HG03571 (cell line): ENCODE data around the gene GSDME.
A peak's percentile ranks its signal among the peaks of the same experiment; 100 is the strongest.

ENCODE experiments used
- ATAC-seq: cut with Tn5 transposase; IDR thresholded peaks from one replicate; pipeline ENCODE4 v1.9.1; 2021; ENCODE audit not compliant: unreplicated experiment

Gene GSDME

GRCh38 chr7:24773646-24774045 lies 16.4 kb upstream of the GSDME start:
- no peak for ATAC-seq

GRCh38 chr7:24769851-24770250 lies 12.6 kb upstream of the GSDME start:
- ATAC-seq = no peak

DNA sequence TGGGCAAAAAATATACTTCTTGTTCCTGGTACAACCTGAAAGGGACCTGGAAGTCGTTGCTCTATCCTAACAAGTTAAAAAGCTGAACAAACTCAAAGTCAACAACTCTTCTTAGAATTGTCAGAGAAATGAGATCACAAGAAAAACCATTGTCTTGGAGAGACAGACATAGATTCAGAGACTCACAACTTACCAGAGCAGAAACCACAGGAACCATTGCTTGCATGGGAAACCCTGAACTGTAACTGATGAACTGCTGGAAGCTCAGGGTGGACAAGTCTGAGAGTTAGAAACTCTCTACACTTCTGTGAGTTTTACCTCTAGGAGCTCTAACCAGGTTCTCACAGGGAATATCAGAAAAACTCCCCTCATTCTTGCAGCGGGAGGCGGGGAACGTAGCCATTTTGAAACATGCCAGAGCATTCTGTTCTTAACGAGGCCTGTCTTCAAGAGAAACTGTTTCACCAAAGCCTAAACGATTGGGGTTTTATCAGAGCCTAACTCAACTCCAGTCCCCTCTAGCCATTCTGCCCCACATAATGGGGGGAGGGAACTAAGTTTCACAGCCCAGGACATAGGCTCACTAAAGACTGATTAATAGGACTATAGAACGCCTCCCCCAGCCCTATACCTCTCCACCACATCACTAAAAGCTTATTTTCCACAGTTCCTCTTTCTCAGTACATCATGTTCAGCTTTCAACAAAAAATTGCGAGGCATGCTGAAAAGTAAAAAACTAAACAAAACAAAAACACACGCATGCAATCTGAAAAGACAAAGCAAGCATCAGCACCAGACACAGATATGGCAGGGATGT lies 12.0 kb upstream of the GSDME start:
- no peak for ATAC-seq

DNA sequence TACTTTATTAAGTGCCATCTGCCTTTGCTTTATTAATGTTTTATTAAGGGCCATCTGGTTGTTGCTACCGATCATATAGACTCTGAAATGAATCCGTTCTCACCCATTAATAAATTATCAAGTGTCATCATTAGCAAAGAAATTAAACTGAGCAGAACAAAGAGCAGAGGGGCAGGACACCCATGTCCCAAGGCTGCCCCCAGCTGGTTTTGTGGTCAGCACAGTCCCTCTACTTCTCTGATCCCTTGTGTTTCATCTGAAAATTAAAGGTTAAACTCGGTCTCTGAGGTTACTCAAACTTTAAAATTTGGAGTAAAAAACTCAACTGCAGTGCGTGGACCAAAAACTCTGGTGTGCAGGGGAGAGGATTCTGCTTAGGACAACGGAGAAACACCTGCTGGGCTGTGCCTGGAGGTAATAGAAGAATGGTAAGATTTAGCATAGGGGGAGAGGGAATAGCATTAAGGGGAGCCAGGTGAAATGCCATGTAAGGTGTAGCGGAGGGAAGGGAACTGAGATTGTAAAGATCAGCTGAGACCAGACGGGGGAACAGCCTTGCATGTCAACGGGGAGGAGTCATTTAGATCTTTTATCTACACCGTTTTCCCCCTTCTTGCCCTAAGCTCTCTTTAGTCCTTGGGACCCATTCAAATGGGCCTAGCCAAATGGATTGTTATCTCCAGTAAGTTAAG lies 10.8 kb upstream of the GSDME start:
- no peak for ATAC-seq

DNA sequence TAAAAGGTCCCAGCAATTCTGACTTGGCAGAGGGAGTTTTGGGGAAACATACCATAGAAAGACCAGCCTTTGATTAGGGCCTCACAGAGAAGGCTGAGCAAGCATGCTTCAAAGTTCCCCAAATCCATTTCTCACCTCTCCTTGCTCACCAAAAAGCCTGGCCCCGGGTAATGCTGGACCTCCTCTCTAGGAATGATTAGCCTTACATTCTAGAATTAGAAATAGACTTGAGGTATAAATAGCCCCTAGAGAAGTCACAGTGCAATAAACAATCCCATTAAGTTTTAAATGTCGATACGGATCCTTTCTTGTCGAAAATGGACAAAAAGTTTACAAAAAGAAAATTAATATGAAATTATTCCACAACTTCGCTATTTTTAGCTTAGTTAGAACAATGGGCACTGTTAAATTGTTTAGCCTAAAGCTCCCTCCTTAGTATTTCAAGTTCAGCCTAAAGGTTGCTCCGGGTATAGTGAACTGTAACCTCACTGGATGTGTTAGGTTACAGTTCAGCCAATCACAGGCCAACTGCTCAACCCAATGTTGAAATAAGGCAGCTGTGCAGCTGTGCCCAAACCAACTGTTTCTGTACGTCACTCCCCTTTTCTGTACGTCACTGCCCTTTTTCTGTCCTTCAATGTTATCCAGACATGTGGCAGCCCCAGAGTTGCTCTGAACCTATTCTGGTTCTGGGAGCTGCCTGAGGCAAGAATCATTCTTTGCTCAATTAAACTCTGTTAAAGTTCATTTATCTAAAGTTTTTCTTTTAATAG lies 7.9 kb upstream of the GSDME start:
- no peak for ATAC-seq

GRCh38 chr7:24764011-24764410 lies 6.7 kb upstream of the GSDME start:
- no peak for ATAC-seq

GRCh38 chr7:24763303-24763901 lies 6.1 kb upstream of the GSDME start:
- no peak for ATAC-seq

DNA sequence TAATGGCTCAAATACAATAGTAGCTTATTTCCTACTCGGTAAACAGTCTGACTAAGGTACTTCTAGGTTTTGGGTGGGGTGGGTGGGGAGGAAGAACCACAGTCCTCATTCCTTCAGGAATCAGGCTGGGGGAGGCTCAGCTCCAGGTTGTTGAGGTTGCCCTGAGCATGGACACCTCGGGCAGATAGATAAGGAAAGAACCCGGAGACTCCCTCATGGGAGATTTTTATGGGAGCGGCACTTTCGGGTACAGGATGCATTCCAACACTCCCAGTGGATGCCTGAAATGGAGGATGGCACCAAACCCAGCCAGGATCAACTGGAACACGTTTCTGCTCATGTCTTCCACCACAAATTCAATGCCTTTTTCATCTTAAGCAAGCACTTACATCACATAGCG lies 5.5 kb upstream of the GSDME start:
- ATAC-seq = no peak

- ATAC-seq = no peak
Measured at GRCh38 chr7:24760968-24761367, 3.7 kb upstream of the GSDME start.

DNA sequence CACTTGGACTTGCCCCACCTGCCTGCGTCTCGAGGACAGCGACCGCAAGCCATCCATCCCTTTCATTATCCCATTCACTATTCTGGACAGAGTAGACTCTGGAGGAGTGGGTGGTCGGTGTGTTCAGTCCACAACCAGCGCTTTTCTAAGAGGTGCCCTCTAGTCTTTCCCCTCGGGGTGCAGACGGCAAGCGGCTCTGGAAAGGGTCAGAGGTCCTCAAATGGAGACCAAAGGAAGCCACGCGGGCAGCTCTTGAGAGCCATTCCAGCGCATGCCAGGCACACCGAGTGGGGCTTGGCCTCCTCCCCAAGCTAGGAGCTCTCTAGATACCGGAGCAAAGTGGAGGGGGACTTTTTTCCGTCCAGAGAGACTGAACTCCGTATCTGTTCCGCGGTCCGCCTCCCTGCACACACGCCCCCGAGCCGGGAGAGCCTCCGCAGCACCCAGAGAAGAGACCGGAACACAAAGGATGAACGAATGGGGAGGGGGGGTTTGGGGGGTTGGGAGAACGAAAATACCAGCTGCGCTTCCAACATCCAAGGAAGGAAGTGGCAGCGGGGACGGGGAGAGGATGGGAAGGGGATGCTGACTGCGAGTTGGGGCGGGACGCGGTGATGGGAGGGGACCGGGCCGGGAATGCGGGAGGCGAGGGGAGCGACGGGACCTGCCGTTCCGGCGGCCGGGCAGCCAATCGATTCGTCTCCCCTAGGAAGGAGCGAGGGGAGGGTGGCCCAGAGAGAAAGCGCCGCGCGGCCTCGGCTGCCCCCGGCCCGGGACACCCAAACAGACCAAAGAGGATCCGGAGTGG lies 515 bp downstream of the GSDME start:
- peak; percentile 8 for ATAC-seq

DNA sequence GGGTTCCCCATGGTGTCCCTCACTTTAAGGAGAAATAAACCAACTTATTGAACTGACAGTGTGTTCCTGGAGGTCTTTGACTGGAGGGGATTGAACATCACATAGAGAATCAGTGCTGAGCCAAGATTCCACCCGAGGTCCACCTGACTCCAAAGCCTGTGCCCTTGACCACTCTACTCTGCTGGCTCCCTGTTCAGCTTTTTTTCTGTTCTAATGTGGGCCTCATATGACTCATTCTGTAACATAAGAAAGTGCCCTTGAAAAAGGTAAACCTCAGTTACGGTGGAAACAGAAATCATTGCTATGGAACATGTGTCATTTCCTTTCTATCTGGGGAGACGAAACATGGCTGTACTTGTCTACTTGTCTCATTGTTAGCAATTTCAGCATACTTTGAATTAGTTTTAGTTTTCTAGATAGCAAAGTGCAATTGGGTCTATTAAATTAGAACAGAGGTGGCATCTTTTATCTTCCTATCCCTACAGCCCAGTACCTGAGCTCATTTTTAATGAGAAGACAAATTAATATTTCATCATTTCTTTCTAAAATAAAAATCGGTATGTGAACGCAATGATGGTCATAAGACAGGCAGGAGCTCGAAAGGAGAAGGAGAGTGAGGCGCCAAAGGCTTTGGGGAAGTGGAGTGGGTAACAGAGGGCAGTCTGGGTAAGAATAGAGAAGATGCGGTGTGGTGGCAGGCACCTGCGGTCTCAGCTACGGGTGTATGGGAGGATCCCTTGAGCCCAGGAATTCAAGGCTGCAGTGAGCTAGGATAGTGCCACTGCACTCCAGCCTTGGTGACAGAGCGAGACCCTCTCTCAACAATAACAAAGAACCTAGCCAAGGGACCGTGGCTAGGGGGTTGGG lies 1.5 kb downstream of the GSDME start:
- peak; percentile 67 for ATAC-seq

- ATAC-seq = no peak
Measured at GRCh38 chr7:24754906-24755506, 2.3 kb downstream of the GSDME start.

DNA sequence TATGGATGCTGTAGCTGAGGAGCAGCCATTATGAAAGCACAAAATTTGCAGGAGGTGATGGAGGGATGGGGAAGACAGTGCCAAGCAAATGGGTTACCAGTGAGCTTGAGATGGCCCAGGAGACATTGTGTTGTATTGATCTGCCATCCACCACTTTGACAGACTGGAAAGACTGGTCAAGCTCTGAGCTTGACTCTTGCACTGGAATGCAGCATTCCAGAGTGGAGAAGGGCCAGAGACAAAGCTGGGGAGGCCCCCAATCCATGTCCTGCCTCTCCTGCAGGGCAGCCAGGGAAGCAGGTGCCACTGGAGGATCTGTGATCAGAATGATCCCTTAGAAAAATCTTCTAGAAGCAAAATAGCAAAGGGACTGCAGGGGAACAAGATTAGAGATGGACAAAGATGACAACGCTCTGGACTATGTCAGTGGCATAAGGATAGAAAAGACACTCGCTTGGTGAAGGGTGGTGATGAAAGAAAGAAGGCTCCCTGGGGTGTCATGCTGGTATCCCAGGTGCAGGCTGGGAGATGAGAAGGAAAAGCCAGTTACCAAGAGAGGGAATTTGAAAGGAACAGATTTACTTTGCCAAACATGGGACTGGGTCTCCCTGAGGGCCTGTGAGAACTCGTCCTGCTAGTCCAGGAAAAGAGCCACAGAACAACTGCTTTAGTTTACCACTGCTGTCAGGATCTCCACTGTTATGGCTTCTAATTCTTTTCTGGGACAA lies 5.0 kb downstream of the GSDME start:
- no peak for ATAC-seq

- ATAC-seq = no peak
Measured at GRCh38 chr7:24751484-24751883, 5.8 kb downstream of the GSDME start.

- no peak for ATAC-seq
Measured at GRCh38 chr7:24750441-24751055, 6.7 kb downstream of the GSDME start.

GRCh38 chr7:24748521-24748920 lies 8.7 kb downstream of the GSDME start:
- no peak for ATAC-seq

DNA sequence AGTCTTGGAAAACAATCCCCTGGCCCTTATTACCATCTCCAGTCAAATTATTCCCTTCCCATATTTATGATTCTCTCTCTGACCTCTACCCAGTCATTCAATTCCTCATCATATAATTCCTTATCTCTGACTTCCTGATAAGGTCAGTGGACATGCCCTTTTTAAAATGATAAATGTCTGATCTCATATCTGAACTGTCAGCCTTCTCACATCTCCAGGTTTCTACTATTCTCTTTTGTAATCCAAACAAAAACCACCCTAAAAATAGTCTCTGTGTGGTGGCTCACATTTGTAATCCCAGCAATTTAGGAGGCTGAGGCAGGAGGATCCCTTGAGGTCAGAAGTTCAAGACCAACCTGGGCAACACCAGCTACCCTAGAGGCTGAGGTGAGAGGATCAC lies 11.9 kb downstream of the GSDME start:
- ATAC-seq = no peak

DNA sequence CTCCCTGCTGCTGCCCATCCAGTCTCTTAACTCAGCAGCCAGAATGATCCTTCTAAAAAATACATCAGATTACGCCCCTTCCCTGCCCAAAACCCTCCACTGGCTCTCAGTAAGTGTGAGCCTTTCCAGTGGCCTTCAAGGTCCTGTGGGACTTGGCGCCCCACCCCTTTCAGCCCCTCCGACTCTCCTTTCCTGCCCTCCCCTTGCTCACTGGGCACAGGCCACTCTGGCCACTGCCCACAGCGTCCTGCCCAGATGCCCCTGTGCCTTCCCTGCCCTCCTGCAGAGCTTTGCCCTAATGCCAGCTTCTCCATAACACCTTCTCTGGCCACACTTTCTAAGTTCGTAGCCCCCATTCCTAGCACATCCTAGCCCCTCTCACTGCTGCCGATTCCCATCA lies 13.8 kb downstream of the GSDME start:
- ATAC-seq = no peak
